H1 (cell line): ENCODE results near the gene TK1. TPM values are rescaled to one million over a fixed set of nuclear protein-coding genes. Genes with fewer than 3 reads are reported as not detected.

Experiments
- CTCF ChIA-PET: fragments of 300-600 bp; sonication (Branson Sonifier 250); formaldehyde crosslinking; loops from one replicate; lab custom pipeline; 2021; ENCODE audit not compliant: partially characterized antibody; lab: Charles Lee
- POLR2A ChIA-PET: fragments of 300-600 bp; sonication (Branson Sonifier 250); formaldehyde crosslinking; loops from one replicate; lab custom pipeline; 2021; ENCODE audit warnings: inconsistent platforms; ENCODE audit not compliant: partially characterized antibody; lab: Charles Lee
- DNase-seq, 2 experiments: peaks; one replicate each; pipeline versions ENCODE4 v3.0.0 to v3.0.0-alpha.2; 2010 to 2022; ENCODE audit warnings: low spot score in 2 of 2, low read depth in 1 of 2, mixed read lengths in 1 of 2
- FAIRE-seq: peaks from 2 replicates; lab custom pipeline; 2011; peaks lifted over from hg19 to GRCh38; lab: Jason Lieb, UNC
- H2AFZ ChIP-seq: 2 replicates; pipeline ENCODE4 v1.8.1; 2012; ENCODE audit warnings: low read length, inconsistent platforms
- H2AK5ac ChIP-seq: 2 replicates; pipeline ENCODE4 v1.6.1; 2013; ENCODE audit warnings: low read depth, low read length
- H2BK120ac ChIP-seq: replicated peaks from 2 replicates; pipeline ENCODE3; 2013; ENCODE audit warnings: low read depth, low read length, inconsistent platforms
- H2BK12ac ChIP-seq: 2 replicates; pipeline ENCODE4 v1.6.1; 2013; ENCODE audit warnings: low read depth, low read length
- H2BK15ac ChIP-seq: 2 replicates; pipeline ENCODE4 v1.6.1; 2013; ENCODE audit warnings: low read length
- H2BK20ac ChIP-seq: 2 replicates; pipeline ENCODE4 v1.6.1; 2013; ENCODE audit warnings: low read length
- H2BK5ac ChIP-seq: 2 replicates; pipeline ENCODE4 v1.6.1; 2013; ENCODE audit warnings: low read depth, low read length
- H3K14ac ChIP-seq: 2 replicates; pipeline ENCODE4 v1.6.1; 2013; ENCODE audit warnings: inconsistent platforms; ENCODE audit not compliant: insufficient read length
- H3K18ac ChIP-seq: 2 replicates; pipeline ENCODE4 v1.6.1; 2013; ENCODE audit warnings: low read length; ENCODE audit errors: extremely low read depth
- H3K23ac ChIP-seq: 2 replicates; pipeline ENCODE4 v1.6.1; 2013; ENCODE audit warnings: inconsistent platforms; ENCODE audit not compliant: insufficient read length
- H3K23me2 ChIP-seq: 2 replicates; pipeline ENCODE4 v1.6.1; 2013; ENCODE audit warnings: low read depth, low read length
- H3K27ac ChIP-seq: 2 replicates; pipeline ENCODE4 v1.6.1; 2011; ENCODE audit warnings: low read depth, low read length, inconsistent platforms
- H3K27me3 ChIP-seq, 4 experiments: replicated peaks in 1 of 4; 1 replicate in 1 of 4; 2 replicates in 3 of 4; pipeline versions ENCODE4 v1.6.1 to v1.8.1; 2011 to 2013; ENCODE audit warnings: low read length in 3 of 4, mild to moderate bottlenecking in 3 of 4, inconsistent platforms in 2 of 4, mixed read lengths in 2 of 4, moderate library complexity in 1 of 4; ENCODE audit not compliant: control insufficient read depth in 3 of 4, insufficient read depth in 3 of 4; ENCODE audit errors: extremely low read depth in 1 of 4
- H3K36me3 ChIP-seq, 4 experiments: 2 replicates each; pipeline versions ENCODE4 v1.6.1 to v1.8.1; 2011 to 2013; ENCODE audit warnings: mild to moderate bottlenecking in 4 of 4, low read length in 3 of 4, moderate library complexity in 2 of 4, control low read depth in 1 of 4, inconsistent platforms in 1 of 4; ENCODE audit not compliant: insufficient read depth in 4 of 4, control insufficient read depth in 2 of 4
- H3K4ac ChIP-seq: replicated peaks from 2 replicates; pipeline ENCODE3; 2013; ENCODE audit warnings: low read length, low read depth, mixed read lengths, inconsistent platforms; ENCODE audit not compliant: insufficient read length
- H3K4me1 ChIP-seq, 4 experiments: replicated peaks in 1 of 4; 1 replicate in 1 of 4; 2 replicates in 3 of 4; pipeline versions ENCODE4 v1.6.1 to v1.8.1; 2011 to 2013; ENCODE audit warnings: low read length in 3 of 4, inconsistent platforms in 2 of 4, mixed read lengths in 1 of 4; ENCODE audit not compliant: insufficient read depth in 4 of 4, control insufficient read depth in 3 of 4
- H3K4me2 ChIP-seq, 2 experiments: 2 replicates each; pipeline versions ENCODE4 v1.6.1 to v1.8.1; 2011 to 2013; ENCODE audit warnings: low read depth in 2 of 2, low read length in 2 of 2, control low read depth in 1 of 2, inconsistent platforms in 1 of 2, mild to moderate bottlenecking in 1 of 2; ENCODE audit not compliant: insufficient read depth in 1 of 2
- H3K4me3 ChIP-seq, 4 experiments: fragments of 200-600, 300-600 bp in 1 of 4; sonication (generic), shearing (Covaris generic), sonication (Bioruptor Twin) in 1 of 4; 2 replicates each; pipeline versions ENCODE4 v1.5.1 to v1.8.1; 2011 to 2016; ENCODE audit warnings: low read length in 4 of 4, low read depth in 3 of 4, control low read depth in 2 of 4, inconsistent platforms in 2 of 4, mild to moderate bottlenecking in 2 of 4, mixed read lengths in 1 of 4, moderate library complexity in 1 of 4; ENCODE audit not compliant: insufficient read depth in 2 of 4; ENCODE audit errors: extremely low read depth in 1 of 4
- H3K56ac ChIP-seq: replicated peaks from 2 replicates; pipeline ENCODE3; 2013; ENCODE audit warnings: low read depth, mild to moderate bottlenecking, mixed read lengths, low read length, inconsistent platforms; ENCODE audit not compliant: insufficient read length
- H3K79me1 ChIP-seq: 2 replicates; pipeline ENCODE4 v1.6.1; 2013; ENCODE audit warnings: low read depth, low read length, control low read depth
- H3K79me2 ChIP-seq, 2 experiments: 2 replicates each; pipeline versions ENCODE4 v1.6.1 to v1.8.1; 2012 to 2013; ENCODE audit warnings: low read length in 2 of 2, mild to moderate bottlenecking in 2 of 2, inconsistent platforms in 1 of 2; ENCODE audit not compliant: insufficient read depth in 2 of 2, control insufficient read depth in 1 of 2
- H3K9ac ChIP-seq, 4 experiments: replicated peaks in 1 of 4; 1 replicate in 1 of 4; 2 replicates in 3 of 4; pipeline versions ENCODE4 v1.6.1 to v1.8.1; 2011 to 2013; ENCODE audit warnings: low read depth in 3 of 4, low read length in 3 of 4, control low read depth in 2 of 4, mild to moderate bottlenecking in 2 of 4, moderate library complexity in 2 of 4, inconsistent platforms in 1 of 4; ENCODE audit errors: extremely low read depth in 1 of 4
- H3K9me3 ChIP-seq, 2 experiments: 2 replicates each; pipeline versions ENCODE4 v1.6.1 to v1.8.1; 2012 to 2013; ENCODE audit warnings: mild to moderate bottlenecking in 2 of 2, moderate library complexity in 2 of 2, control low read depth in 1 of 2, inconsistent platforms in 1 of 2, low read depth in 1 of 2, low read length in 1 of 2, mixed read lengths in 1 of 2; ENCODE audit not compliant: insufficient read depth in 2 of 2
- H4K20me1 ChIP-seq, 2 experiments: replicated peaks in 1 of 2; 2 replicates each; pipeline versions ENCODE3 to v1.8.1; 2011 to 2013; ENCODE audit warnings: inconsistent platforms in 2 of 2, low read length in 2 of 2, mild to moderate bottlenecking in 1 of 2; ENCODE audit not compliant: insufficient read depth in 2 of 2, control insufficient read depth in 1 of 2
- H4K5ac ChIP-seq: 2 replicates; pipeline ENCODE4 v1.6.1; 2013; ENCODE audit warnings: low read length, low read depth, mixed read lengths, inconsistent platforms; ENCODE audit not compliant: insufficient read length
- H4K8ac ChIP-seq: 2 replicates; pipeline ENCODE4 v1.8.0; 2013; ENCODE audit warnings: mild to moderate bottlenecking, moderate library complexity, low read length, inconsistent platforms; ENCODE audit not compliant: insufficient read depth; ENCODE audit errors: extremely low read depth
- H4K91ac ChIP-seq: replicated peaks from 2 replicates; pipeline ENCODE3; 2013; ENCODE audit warnings: low read length, mixed read lengths, inconsistent platforms; ENCODE audit not compliant: insufficient read length
- BRCA1 ChIP-seq: IDR thresholded peaks from 2 replicates; pipeline ENCODE4 v1.6.1; 2012; ENCODE audit warnings: low read depth, low read length, improper control_type of control experiment
- CEBPB ChIP-seq: IDR thresholded peaks from 2 replicates; pipeline ENCODE4 v1.6.1; 2012; ENCODE audit warnings: low read depth, low read length
- CREB1 ChIP-seq: IDR thresholded peaks from 2 replicates; pipeline ENCODE4 v1.6.1; 2012; ENCODE audit warnings: inconsistent platforms
- JUND ChIP-seq: IDR thresholded peaks from 2 replicates; pipeline ENCODE4 v1.6.1; 2011; ENCODE audit warnings: mild to moderate bottlenecking, improper control_type of control experiment, low read length
- POLR2A ChIP-seq, 2 experiments: IDR thresholded peaks; 1 replicate in 1 of 2; 2 replicates in 1 of 2; pipeline ENCODE4 v1.6.1; 2011; ENCODE audit warnings: low read depth in 2 of 2, low read length in 2 of 2, mild to moderate bottlenecking in 2 of 2; ENCODE audit errors: control extremely low read depth in 1 of 2
- WGBS, 2 experiments: shearing (Covaris generic) in 1 of 2; methylation state at CpG; one replicate each; pipeline versions ENCODE4 v1.1.6 to v1.1.7; 2013 to 2015; ENCODE audit warnings: low lambda C conversion rate in 2 of 2, mixed read lengths in 2 of 2, inconsistent platforms in 1 of 2, low coverage in 1 of 2, missing lambda C conversion rate in 1 of 2; ENCODE audit not compliant: insufficient replicate concordance in 2 of 2, insufficient coverage in 1 of 2, insufficient read length in 1 of 2; ENCODE audit errors: extremely low coverage in 1 of 2, missing lambda C conversion rate in 1 of 2; 5-methylcytosine and 5-hydroxymethylcytosine counted together
- polyA plus RNA-seq, 7 experiments: library from polyadenylated mRNA; depleted of rRNA in 3 of 7; stranded (reverse) in 5 of 7; unstranded in 2 of 7; fragments of >200 nt in 5 of 7; fragments of 200-250 nt in 2 of 7; gene quantifications; 1 replicate in 5 of 7; 2 replicates in 1 of 7; 4 replicates in 1 of 7; pipeline versions ENCODE4 v1.2.1 to v1.2.3, GENCODE V29; 2011 to 2013; ENCODE audit warnings: missing spikeins in 2 of 7, mixed read lengths in 2 of 7
- total RNA-seq: library from RNA; stranded (reverse); fragmentation: NEBNext Ultra II Directional; extraction: Animal tissue kit (Norgen Biotek cat#: 25700); gene quantifications from 2 replicates; pipeline ENCODE4 v1.2.1, GENCODE V29; 2021
- TF ChIP-seq, protein P1 (sequence below): IDR thresholded peaks from 2 replicates; pipeline ENCODE4 v1.6.1; 2012; ENCODE audit warnings: inconsistent platforms

The TK1 gene
- total and polyA plus RNA-seq, 2 of the 8 experiments (the other 6 are each of a cell fraction or from before 2014, with no cell fraction given) = 66.9 to 147 TPM

DNA sequence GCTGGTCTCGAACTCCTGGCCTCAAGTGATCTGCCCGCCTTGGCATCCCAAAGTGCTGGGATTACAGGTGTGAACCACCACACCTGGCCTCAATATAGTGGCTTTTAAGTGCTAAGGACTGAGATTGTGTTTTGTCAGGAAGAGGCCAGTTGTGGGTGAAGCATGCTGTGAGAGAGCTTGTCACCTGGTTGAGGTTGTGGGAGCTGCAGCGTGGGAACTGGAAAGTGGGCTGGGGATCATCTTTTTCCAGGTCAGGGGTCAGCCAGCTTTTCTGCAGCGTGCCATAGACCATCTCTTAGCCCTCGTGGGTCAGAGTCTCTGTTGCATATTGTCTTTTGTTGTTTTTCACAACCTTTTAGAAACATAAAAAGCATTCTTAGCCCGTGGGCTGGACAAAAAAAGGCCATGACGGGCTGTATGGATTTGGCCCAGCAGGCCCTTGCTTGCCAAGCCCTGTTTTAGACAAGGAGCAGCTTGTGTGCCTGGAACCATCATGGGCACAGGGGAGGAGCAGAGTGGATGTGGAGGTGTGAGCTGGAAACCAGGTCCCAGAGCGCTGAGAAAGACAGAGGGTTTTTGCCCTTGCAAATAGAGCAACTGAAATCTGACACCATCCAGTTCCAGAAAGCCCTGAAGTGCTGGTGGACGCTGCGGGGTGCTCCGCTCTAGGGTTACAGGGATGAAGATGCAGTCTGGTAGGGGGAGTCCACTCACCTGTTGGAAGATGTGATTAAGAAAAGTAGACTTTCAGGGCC lies 32.7 kb upstream of the TK1 start:
- WGBS, 2 experiments = 78% methylated on average over 11 of the region's 11 CpGs; no CpG with 5 or more reads in 1 of the 2 experiments
- peaks cover 3% of the 10 kb centered on the region; the same call in 1 of the 2 replicates for H3K79me1 ChIP-seq
- no peak overlapping the region for H2BK12ac ChIP-seq
- H3K23me2 ChIP-seq = peaks cover 3% of the 10 kb centered on the region; the same call in 1 of the 2 replicates
- no peak overlapping the region for H3K27ac ChIP-seq
- H4K91ac ChIP-seq = no peak overlapping the region
- POLR2A ChIA-PET = interaction anchor here (0.9 to 1.2 kb wide), 6 partner anchors 12 to 33 kb away, joined by 3 to 5 read pairs (median 4); partner anchors contain the start of genes AFMID and TK1
- H4K20me1 ChIP-seq = peaks cover 3 to 5% of the 10 kb centered on the region in 2 experiments
- no peak overlapping the region for H3K9ac ChIP-seq
- H3K18ac ChIP-seq = no peak overlapping the region
- H3K79me2 ChIP-seq = peaks cover 3 to 22% of the 10 kb centered on the region in 2 experiments
- FAIRE-seq (no peak), DNase-seq (no peak)
- H2BK20ac ChIP-seq = no peak overlapping the region
- no peak overlapping the region for H3K14ac ChIP-seq
- H3K56ac ChIP-seq = no peak overlapping the region
- H2BK120ac ChIP-seq = no peak overlapping the region
- H3K36me3 ChIP-seq = peaks cover 15 to 51% (median 38%) of the 10 kb centered on the region in 4 experiments
- no peak overlapping the region for H2AK5ac ChIP-seq
- TF ChIP-seq JUND (no peak), BRCA1 (no peak), CEBPB (no peak), POLR2A (IDR thresholded peaks at IDR 0.05; ENCODE audit: control extremely low read depth in 1 of 2, low read depth in 2 of 2, low read length in 2 of 2) (no peak), CREB1 (no peak)
- TF ChIP-seq, protein P1, sequence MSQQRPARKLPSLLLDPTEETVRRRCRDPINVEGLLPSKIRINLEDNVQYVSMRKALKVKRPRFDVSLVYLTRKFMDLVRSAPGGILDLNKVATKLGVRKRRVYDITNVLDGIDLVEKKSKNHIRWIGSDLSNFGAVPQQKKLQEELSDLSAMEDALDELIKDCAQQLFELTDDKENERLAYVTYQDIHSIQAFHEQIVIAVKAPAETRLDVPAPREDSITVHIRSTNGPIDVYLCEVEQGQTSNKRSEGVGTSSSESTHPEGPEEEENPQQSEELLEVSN = no peak
- peak overlapping the region in 1 of 2 experiments; percentile 29; a peak in 2 of 4 replicates for H3K4me2 ChIP-seq
- H3K9me3 ChIP-seq = no peaks in the 10 kb centered on the region
- H3K23ac ChIP-seq = no peak overlapping the region
- no peak overlapping the region for H2AFZ ChIP-seq
- no peak overlapping the region for H3K4ac ChIP-seq
- peak overlapping the region; percentile 62 for H4K5ac ChIP-seq
- CTCF ChIA-PET = interaction anchor here (1.1 to 4.8 kb wide), 7 partner anchors 15 to 273 kb away, joined by 3 to 35 read pairs (median 4); partner anchors contain the start of gene TK1
- H2BK5ac ChIP-seq = no peak overlapping the region
- no peak overlapping the region for H3K4me3 ChIP-seq
- peaks cover 0 to 6% (median 3%) of the 10 kb centered on the region in 4 experiments; a peak in 4 of 7 replicates for H3K4me1 ChIP-seq
- no peaks in the 10 kb centered on the region for H3K27me3 ChIP-seq
- H4K8ac ChIP-seq = no peak overlapping the region
- H2BK15ac ChIP-seq = no peak overlapping the region
